NB4 (cell line): ENCODE data around the gene KLC4.

Experiments used
- DNase-seq: peaks from one replicate; pipeline ENCODE4 v3.0.0; 2010; ENCODE audit warnings: low read depth
- H3K4me3 ChIP-seq: one replicate; pipeline ENCODE4 v1.5.1; 2011; ENCODE audit warnings: mild to moderate bottlenecking, low read depth, low read length, moderate library complexity
- CTCF ChIP-seq: IDR thresholded peaks from one replicate; pipeline ENCODE4 v1.5.1; 2012; ENCODE audit warnings: low read depth, low read length
- MAX ChIP-seq: IDR thresholded peaks from 2 replicates; pipeline ENCODE4 v1.6.1; 2011; ENCODE audit warnings: low read depth, low read length
- MYC ChIP-seq: IDR thresholded peaks from 2 replicates; pipeline ENCODE4 v1.6.1; 2011; ENCODE audit warnings: low read depth, low read length
- POLR2A ChIP-seq: IDR thresholded peaks from 2 replicates; pipeline ENCODE4 v1.6.1; 2011; ENCODE audit warnings: mild to moderate bottlenecking; ENCODE audit not compliant: insufficient read length; ENCODE audit errors: extremely low read depth

Gene KLC4

GRCh38 chr6:43120944-43121913 is 61.8 kb downstream of the KLC4 start:
- TF ChIP-seq MYC (no peak), CTCF (no peak), MAX (no peak), POLR2A (no peak)
- DNase-seq = no peak
- H3K4me3 ChIP-seq = no peak overlapping the region

- no peak overlapping the region for H3K4me3 ChIP-seq
- TF ChIP-seq CTCF (no peak), POLR2A (no peak)
- DNase-seq = no peak
These were observed 62.7 kb downstream of the KLC4 start for GRCh38 chr6:43122146-43122545.

GRCh38 chr6:43123461-43124314 is 64.3 kb downstream of the KLC4 start:
- no peak for DNase-seq
- H3K4me3 ChIP-seq = no peak overlapping the region
- TF ChIP-seq MAX = no peak
- TF ChIP-seq MYC = no peak

GRCh38 chr6:43124481-43124880 is 65.0 kb downstream of the KLC4 start:
- no peak overlapping the region for H3K4me3 ChIP-seq
- no peak for DNase-seq
- no peak for TF ChIP-seq MYC
